HG03103 (cell line): ENCODE measurements around the gene XIRP2.

ENCODE experiments used
- ATAC-seq: cut with Tn5 transposase; IDR thresholded peaks from one replicate; pipeline ENCODE4 v1.9.1; 2021; ENCODE audit warnings: low read depth; ENCODE audit not compliant: unreplicated experiment

Gene XIRP2

DNA sequence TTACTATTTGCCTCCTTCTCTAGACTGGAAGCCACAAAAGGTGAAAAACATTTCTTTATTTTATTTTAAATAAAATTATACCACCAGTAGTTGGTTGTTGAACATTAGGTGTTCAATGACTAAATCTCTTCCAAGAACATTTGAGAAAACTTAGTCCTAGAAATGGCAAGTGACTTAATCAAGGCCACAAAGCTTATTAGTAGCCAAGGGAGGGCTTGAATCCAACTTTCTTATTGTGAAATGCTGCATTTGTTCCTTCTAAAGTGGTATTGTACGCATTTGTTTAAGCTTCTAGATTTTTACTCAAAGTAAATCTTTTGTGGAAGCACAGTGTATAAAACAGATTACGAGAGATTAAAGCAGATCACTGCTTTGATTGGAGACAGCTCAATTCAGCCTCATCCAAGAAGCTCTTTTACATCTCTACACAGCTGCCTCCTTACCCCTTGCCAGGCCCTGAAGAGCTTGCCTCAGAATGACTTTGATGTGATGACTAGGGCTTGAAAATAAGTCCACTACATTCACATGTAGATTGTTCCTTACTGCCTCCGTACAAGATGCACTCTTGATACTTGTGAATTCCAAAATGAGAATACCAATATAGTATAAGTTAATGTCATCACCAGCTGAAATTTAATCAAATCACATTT lies 244.8 kb downstream of the XIRP2 start:
- no peak for ATAC-seq

DNA sequence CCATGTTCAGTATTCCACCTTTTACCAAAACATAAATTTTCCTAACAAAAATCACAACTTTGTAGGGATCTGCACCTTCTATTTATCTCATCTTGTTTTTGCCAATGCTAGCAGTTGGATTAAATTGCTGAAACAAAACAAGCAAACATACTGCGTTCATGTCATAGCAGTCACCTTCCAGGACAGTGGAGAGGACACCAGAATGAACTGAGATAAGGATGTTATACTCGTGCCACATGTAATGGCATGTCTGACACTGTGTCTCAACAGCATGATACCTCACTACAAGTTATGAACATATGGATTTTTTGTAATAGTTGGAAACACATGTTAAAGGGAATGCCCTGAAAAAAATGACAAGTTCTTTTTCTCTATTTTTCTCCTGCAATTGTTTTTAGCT lies 245.3 kb downstream of the XIRP2 start:
- ATAC-seq, result no peak

DNA sequence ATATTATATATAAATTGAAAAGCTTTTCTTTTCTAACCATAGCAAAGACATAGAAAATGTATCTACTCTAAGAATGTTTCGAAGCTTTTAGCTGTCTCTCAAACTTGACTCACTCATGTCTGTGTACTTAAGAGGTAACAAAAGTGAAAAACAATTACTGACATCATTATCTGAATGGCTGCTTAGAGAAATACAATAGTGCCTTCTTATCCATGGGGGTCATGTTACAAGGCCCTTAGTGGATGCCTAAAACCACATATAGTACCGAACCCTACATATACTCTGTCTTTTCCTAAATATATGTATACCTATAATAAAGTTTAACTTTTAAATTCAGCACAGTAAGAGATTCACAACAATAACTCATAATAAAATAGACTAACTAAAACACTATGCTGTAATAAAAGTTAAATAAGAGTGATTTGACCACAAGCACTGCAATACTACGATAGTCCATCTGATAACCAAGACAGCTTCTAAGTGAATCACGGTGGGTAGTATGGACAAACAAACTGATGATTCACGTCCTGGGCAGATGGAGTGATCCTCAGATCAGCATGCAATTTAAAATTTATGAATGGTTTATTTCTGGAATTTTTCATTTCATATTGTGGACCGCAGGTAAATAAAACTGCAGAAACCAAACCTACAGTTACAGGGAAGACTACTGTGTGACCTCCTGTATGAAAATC lies 246.2 kb downstream of the XIRP2 start:
- ATAC-seq, result no peak

DNA sequence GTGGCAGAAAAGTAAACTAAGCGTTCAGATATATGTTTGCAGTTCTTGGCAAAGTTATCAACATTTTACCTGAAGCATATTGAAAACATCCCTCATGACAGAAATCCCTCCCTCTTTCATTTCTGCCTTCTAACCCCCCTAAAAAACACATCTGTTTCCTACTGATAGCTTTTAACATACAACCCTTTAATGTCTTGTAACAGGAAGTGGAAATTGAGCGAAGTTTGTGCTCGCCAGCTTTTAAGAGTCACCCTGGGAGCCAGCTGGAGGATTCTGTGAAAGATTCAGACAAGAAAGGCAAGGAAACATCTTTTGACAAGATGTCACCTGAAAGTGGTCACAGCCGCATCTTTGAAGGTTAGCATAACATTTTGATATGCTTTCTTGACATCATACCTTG lies 247.4 kb downstream of the XIRP2 start:
- no peak for ATAC-seq

DNA sequence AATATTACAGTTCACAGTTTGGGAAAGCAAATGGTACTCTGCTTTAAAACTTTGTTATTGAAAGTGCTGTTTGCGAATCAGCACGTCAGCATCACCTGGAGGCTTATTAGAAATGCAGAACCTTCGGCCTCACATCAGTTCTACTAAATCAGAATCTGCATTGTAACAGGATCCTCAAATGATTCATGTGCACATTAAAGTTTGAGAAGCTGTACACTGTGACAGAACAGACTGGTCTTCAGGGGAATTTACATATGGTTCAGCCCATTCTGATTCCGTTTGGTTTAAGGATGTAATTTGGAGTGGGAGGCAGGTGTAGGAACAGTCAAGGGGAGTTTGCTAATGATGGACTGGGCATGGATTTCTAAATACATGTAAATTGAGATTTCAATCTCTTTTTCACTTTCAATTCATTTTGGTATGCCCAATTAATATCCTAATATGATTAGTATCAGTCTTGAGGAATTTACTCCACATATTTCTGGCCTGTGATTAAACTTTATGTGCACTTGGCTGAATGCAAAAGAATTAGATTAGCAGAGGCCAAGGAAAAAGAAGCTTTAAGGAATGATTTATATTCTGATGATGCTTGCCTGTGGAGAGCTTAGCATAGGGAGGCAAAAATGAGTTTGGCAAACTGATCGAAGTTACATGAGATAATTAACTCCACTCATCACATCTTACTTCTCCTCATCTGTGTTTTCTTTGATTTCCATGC lies 248.8 kb downstream of the XIRP2 start:
- no peak for ATAC-seq

DNA sequence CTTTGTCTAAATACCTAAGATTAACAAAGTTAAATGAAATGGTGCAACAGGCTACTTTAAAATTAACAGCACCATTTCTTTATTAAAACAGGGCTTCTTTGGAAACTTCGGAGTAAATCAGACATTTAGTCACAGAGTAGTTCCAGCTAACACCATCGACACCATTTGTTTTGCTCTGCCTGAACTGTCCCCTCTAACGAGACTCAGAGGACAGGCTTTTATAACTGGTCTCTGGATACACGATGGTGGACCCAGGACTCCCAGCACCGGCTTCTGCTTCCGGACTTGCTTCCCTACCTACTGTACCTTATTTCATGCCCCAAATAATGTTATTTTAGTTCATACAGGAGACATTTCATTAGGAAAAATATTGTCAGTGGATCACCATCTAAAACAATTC lies 252.1 kb downstream of the XIRP2 start:
- no peak for ATAC-seq

DNA sequence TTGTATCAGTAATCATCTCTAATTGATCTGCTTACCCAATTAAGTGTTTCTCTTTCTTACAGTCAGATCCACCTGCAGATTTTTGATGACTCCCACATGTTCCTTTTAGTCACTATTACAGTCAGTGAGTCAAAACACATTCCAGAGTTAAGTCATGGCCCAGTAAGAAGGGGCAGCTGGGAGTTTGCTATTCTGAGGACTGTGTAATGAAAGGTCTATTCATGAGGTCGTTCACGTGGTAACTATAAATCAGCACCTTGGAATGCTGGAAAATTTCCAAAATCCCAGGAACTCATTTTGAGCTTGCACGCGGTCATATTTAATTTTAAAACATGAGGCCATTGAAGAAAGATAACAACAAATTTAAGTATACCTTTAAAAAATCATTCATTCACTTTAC lies 252.5 kb downstream of the XIRP2 start:
- ATAC-seq, result no peak

DNA sequence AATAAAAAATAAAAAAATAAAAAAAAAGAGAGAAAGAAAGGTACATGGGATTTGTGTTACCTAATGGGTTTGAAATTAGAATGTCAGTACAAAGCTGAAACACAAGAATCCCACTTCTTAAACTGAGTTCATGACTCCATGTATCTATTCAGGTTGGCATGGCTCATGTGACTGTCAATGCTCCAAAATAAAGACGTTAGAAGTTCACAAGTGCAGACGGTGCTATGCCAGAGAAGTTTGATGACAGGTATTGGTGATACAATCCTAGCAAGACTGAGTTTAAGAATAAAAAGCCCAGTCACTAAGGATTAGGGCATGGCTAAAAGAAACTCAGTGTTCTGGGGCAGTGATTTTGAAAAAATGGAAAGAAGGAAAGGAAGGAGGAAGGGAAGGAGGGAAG lies 254.3 kb downstream of the XIRP2 start:
- ATAC-seq, result no peak

DNA sequence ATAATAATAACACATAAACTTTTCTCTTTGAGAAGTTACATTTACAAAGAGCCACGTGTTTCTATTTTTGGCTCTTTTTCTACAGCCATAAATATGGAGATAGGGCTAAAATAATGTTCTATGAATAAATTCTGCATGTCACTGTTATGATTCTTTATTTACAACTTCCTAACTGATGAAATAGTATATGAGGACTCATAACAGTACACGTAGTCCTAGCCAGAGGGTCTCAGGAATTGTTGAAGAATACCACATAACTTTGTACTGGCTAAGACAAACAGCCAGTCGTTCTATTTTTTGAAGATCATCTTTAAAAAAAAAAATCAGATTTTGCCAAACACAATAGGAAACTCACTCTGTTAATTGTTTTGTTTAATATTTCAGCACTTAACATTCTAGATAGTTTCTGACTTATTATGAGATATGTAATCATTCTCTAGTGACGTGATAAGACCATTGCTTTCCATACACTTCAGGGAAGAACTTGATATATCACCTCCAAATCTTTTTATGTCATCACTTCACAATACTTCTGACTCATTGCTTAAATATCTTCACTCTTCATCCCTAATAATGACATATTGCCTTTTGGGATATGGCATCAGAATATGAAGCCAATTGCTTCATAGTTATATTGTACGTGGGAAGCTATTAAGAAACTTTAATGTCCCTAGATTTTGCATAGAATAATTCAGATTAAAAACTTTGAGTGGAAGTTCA lies 256.1 kb downstream of the XIRP2 start:
- no peak for ATAC-seq

DNA sequence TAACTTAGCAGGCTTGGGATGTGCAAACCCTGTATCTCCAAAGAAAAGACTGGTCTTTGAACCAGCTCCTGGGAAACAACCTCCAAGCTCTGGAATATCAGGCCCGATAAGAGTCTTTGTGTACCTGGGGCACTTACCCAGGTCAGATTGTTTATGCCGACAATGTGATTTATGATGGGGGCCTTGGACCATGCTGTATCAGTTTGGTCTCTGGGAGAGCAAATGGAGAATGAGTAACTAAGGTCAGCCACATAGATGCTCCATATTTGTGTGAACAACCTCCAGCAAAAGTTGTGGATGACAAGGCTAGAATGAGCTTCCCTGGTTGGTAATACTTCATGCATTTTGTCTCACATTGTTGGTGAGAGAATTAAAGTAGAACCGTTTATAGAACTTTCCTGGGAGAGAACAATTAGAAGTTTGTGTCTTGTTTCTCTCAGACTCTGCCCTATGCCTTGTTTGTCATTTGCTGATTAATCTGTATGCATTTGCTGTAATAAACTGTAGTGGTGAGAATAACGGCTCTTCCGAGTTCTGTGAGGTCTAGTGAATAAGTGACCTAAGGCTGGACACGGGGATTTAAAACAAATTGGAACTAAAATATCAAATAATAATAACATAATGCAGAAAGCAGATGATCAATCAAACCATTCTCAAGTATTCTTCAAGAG lies 259.1 kb downstream of the XIRP2 start:
- ATAC-seq, result no peak

DNA sequence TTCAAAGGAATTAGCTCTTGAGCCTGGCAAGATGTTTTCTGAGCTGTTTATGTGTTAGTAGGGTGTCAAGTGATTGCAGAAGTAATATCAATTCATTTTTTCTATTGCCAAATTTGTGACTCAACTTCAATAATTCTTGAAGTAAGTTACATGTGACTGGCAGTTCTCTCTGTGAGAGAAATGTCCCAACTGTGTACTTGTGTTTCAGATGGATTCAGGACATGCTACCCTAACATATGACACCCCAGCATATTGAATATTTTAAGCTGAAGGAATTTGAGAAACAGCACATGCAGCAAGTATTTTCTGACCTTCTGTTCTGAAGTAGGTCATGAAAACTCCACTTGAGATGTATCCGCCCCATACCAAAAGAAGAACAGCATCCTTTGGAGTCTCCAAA lies 263.6 kb downstream of the XIRP2 start:
- no peak for ATAC-seq

DNA sequence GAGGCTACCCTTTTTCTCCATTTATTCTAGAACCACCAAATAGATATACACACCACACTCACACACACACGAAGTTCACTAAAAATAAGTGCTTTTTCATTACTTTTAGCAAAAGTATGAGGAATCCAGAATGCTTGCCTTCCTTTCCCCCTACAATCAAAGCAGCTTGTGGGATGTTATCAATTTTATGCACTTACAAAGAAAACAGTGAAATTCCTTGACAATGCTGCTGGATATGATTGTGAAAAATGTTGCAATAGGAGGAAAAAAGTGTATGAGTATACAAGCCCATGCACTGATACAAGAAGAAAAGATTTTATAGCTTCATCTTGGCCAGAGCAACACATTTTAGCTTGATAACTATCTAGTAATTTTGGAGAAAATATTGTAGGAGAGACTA lies 269.2 kb downstream of the XIRP2 start:
- ATAC-seq, result no peak

DNA sequence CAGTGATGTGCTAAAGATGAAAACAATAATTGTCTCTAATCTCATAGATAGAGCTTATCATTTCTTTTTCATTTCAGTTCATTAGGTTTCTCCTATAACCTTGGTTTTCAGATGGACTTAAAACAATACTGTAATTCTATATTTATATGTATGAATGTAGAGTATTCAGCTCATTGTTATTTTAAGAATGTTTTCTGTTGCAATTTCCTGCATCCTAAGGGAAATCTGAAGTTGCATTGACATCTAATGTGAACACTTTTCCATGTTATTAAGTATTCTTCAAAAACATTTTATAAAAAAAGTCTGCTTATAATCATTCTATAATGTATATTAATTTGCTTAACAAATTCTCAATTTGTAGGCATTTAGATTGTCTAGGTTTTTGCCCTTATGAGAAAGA lies 288.9 kb downstream of the XIRP2 start:
- no peak for ATAC-seq

DNA sequence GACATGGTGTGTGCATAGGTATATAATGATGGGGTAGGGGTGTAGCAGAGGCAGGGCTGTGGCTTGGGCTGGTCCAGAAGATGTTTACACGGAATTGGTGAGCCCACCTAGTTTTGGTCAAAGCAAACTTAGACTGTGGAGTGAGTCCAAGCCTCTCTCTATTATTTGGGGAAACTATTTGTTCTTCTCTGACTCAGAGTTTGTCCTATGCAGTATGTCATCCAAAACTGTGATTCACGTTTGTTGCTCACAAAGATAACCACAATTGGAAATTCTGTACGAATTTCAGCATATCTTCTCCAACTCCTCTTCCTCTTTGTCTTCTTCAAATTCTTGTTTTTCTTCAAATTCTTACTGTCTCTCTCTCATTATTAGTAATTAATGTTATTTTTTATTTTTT lies 292.9 kb downstream of the XIRP2 start:
- no peak for ATAC-seq

DNA sequence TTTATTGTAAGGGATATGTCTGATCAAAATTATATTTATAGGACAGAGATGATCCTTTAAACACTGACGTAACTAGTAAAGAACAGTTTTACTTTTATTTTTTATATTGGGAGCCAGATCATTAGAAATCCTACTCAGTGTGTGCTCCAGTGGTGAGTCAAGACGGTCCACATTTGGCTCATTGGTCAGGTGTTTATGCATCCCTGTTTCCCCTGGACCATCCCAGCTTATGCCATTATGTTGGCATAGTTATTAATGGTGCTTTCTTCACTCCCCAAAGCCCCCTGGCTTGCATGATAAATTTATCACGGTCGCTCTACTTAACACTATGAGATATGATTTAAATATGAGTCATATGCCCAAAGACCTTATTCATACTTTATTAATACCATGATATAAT lies 293.4 kb downstream of the XIRP2 start:
- no peak for ATAC-seq

DNA sequence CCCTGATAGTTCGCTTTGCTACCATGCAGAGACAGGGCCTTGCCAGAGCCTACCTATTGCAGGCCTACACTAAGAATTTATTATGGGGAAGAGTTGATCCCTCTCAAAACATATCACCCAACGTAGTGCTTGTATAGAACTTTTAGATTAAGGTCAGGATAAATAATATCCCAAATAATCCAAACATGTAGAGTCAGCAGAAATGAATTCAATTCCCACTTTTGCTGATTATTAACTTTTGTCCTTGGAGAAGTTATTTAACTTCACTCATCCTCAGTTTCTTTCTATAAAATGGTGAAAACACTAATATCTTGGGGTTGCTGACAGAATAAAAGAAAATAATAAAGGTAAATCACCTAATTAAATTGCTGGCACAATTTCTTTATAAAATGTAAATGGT lies 294.1 kb downstream of the XIRP2 start:
- ATAC-seq, result no peak

DNA sequence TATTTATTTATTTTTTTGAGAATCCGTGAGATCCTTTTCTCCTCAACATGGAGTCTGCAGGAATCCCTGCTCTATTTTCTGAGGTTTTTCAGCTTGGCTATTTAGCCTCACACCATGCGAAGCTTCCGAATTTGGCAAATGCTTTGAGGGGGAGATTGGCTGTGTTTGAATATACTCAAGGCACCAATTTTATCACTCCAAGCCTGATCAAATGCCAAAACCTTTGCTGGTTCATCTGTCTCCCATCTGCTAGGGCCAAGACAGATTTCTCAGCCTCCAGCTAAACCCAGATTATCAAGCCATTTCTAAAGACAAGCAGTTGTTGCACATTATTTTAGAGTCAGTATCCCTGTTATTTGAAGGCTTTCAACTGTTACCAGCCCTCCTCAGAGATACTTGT lies 295.7 kb downstream of the XIRP2 start:
- no peak for ATAC-seq

DNA sequence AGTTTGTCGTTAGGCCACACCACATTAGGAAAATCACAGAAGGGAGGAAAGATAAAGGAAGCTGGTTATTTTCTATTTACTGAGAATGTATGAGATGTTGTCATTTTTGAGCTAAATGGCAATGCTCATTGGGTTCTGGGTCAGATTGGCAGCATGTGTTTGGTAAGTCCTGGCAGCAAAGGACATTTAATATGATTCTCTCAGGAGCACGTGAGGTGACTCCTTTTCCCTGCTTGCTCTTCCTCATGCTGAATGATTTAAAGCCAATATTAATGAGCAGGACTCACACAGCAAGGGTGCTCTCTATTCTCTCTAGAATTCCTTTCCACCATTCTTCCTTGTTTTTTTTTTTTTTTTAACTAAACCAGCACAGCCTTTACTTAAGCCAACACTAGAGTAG lies 298.2 kb downstream of the XIRP2 start:
- no peak for ATAC-seq

DNA sequence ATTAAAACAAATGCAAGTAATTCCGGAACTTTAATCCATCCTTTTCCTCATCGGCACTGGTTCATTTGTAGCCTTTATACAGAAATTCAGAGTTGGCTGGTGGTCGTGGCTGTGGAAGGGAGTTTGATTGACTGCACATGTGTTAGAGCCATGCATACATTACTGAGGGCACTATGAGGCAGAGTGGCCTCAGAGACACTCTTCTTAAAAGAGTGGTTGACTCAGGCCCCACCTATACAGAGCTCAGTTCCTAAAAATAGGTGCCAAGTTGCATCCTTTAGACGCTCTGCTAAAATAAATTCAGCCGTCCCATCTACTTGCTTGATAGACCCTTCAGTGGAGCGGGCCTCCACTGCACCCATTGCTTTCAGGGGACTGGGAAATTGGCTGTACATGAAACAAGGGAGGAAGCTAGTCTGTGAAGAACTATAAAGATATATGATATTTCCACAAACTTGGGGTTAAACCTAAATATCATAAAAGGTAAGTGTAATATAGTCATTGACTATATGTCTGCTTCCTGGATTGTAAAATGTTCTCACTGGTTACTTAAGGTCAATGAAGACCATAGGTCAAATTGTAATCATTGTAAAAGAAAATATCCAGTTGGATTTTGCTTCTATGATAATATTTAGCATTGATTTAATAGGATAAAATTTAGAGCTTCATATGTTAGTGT lies 298.9 kb downstream of the XIRP2 start:
- ATAC-seq, result no peak
